WTC11 (cell line): Measurements from ENCODE around the gene FBXL14. TPM values are rescaled to one million over a fixed set of nuclear protein-coding genes. Genes with fewer than 3 reads are reported as not detected.

Source experiments
- ATAC-seq: fragments of 200-7000 bp; cut with Tn5 transposase; 2 replicates; pipeline ENCODE4 v1.10.0; 2021; ENCODE audit warnings: mild to moderate bottlenecking, moderate library complexity
- CTCF ChIA-PET: fragments of 300-600 bp; sonication (Branson Sonifier 250); formaldehyde crosslinking; loops from one replicate; lab custom pipeline; 2021; ENCODE audit warnings: antibody characterized with exemption; lab: Charles Lee
- POLR2A ChIA-PET: fragments of 350-600 bp; sonication (Branson Sonifier 250); formaldehyde crosslinking; loops from one replicate; lab custom pipeline; 2021; ENCODE audit warnings: antibody characterized with exemption; lab: Charles Lee
- DNase-seq: peaks from one replicate; pipeline ENCODE4 v3.0.0; 2021; ENCODE audit warnings: low spot score
- H3K27ac Mint-ChIP-seq: 2 replicates; pipeline ENCODE4 v1.8.0; 2021; ENCODE audit warnings: mixed read lengths
- H3K27me3 Mint-ChIP-seq: 2 replicates; pipeline ENCODE4 v1.8.0; 2021; ENCODE audit warnings: low read depth, mild to moderate bottlenecking, moderate library complexity, mixed read lengths
- H3K36me3 Mint-ChIP-seq: 2 replicates; pipeline ENCODE4 v1.8.0; 2021; ENCODE audit warnings: mixed read lengths
- H3K4me1 Mint-ChIP-seq: 2 replicates; pipeline ENCODE4 v1.8.0; 2022; ENCODE audit warnings: mixed read lengths
- H3K4me3 Mint-ChIP-seq: 2 replicates; pipeline ENCODE4 v1.8.0; 2021; ENCODE audit warnings: mild to moderate bottlenecking, moderate library complexity, mixed read lengths
- H3K9me3 Mint-ChIP-seq: 2 replicates; pipeline ENCODE4 v1.8.0; 2021; ENCODE audit warnings: mixed read lengths
- FOXJ3 ChIP-seq: sonication (generic); formaldehyde crosslinking; IDR thresholded peaks from 2 replicates; pipeline ENCODE4 v1.9.0; 2021; ENCODE audit warnings: missing genetic modification reagents, mild to moderate bottlenecking, borderline replicate concordance
- HMGA2 ChIP-seq: fragments of 250-450 bp; sonication (Bioruptor Pico); IDR thresholded peaks from 2 replicates; pipeline ENCODE4 v1.4.0; 2021; ENCODE audit warnings: mild to moderate bottlenecking, moderate library complexity
- NFYB ChIP-seq: sonication (generic); formaldehyde crosslinking; conservative IDR thresholded peaks from 2 replicates; pipeline ENCODE4 v1.8.0; 2022; ENCODE audit warnings: low read depth, missing genetic modification reagents
- TP53 ChIP-seq: sonication (generic); formaldehyde crosslinking; IDR thresholded peaks from 2 replicates; pipeline ENCODE4 v1.8.1; 2023; ENCODE audit warnings: mild to moderate bottlenecking, missing genetic modification reagents
- ZNF263 ChIP-seq: sonication (generic); formaldehyde crosslinking; IDR thresholded peaks from 2 replicates; pipeline ENCODE4 v1.8.1; 2022; ENCODE audit warnings: low read depth, mild to moderate bottlenecking, moderate library complexity, missing genetic modification reagents
- total RNA-seq: library from RNA; stranded (reverse); gene quantifications from 3 replicates; pipeline ENCODE4 v1.2.3, GENCODE V29; 2021
- TF ChIP-seq, protein P1 (sequence below): sonication (generic); formaldehyde crosslinking; IDR thresholded peaks from 2 replicates; pipeline ENCODE4 v1.8.0; 2022; ENCODE audit warnings: mild to moderate bottlenecking, missing genetic modification reagents
- TF ChIP-seq, protein P2 (sequence below): sonication (generic); formaldehyde crosslinking; IDR thresholded peaks from 2 replicates; pipeline ENCODE4 v1.8.1; 2023; ENCODE audit warnings: mild to moderate bottlenecking, moderate library complexity, missing genetic modification reagents
- TF ChIP-seq, protein P3 (sequence below): fragments of 200-600 bp; IDR thresholded peaks from 2 replicates; pipeline ENCODE4 v1.8.0; 2022; ENCODE audit warnings: antibody characterized with exemption

The FBXL14 gene
- total RNA-seq, 1 experiment from 2014 or later = 12.0 TPM

DNA sequence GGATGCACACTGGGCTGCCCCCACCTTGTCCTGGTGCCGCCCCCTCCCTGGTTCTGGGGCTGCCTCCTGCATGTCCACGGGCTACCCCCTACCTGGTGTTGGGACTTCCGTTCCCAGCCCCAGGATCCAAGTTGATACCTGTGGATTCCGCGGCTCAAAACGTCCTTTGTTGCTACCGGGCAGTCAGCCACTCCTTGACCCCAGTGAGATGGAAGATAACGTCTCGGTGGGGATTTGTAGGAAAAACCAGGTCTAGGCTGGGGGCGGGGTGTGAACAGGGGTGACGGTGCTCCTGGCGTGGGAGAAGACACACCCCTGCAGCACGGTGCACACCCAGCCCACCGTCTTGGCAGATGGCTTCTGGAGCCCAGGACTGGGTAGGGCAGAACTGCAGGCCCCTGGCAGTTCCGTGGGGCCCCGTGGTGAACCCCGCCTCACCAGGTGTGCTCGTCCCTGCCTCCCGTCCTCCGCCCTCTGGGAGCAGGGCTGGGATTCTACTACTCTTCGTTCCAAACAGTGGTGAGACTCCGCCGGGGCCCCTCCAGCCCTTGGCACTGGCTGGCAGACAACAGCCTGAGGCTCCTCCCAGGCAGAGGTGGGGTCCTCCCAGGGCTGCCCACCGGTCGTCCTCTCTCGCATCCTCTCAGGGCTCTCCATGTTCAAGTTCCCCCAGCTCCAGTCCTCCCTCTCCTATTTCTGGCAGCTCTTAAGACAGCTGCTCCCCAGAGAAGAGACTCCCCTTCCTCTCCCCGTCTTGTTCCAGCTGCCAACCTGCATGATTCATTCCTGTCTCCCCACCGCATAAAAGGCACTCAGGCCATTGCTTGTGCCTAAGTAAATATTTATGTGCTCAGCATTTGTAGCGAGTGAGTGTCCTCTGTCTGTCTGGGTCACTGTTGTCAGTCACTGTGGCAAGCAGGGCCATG, 75.5 kb downstream of the FBXL14 start:
- H3K9me3 Mint-ChIP-seq = peaks cover 12% of the 10 kb centered on the region
- H3K4me3 Mint-ChIP-seq = no peak overlapping the region
- TF ChIP-seq, protein P1, sequence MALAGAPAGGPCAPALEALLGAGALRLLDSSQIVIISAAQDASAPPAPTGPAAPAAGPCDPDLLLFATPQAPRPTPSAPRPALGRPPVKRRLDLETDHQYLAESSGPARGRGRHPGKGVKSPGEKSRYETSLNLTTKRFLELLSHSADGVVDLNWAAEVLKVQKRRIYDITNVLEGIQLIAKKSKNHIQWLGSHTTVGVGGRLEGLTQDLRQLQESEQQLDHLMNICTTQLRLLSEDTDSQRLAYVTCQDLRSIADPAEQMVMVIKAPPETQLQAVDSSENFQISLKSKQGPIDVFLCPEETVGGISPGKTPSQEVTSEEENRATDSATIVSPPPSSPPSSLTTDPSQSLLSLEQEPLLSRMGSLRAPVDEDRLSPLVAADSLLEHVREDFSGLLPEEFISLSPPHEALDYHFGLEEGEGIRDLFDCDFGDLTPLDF (CRISPR knock-in tag) = no peak
- TF ChIP-seq ZNF263 (0 out of 2 replicates have a peak, but pooled peaks have one; percentile 41), HMGA2 (CRISPR knock-in tag) (no peak)
- DNase-seq (no peak), ATAC-seq (no peak)
- H3K27ac Mint-ChIP-seq = no peak overlapping the region
- H3K27me3 Mint-ChIP-seq = no peaks in the 10 kb centered on the region; the same call in 1 of the 2 replicates
- peaks cover 23% of the 10 kb centered on the region for H3K4me1 Mint-ChIP-seq
- CTCF ChIA-PET = interaction anchor here (1.0 to 3.7 kb wide), 5 partner anchors 13 to 87 kb away, joined by 3 to 44 read pairs (median 10); no protein-coding TSS in a partner anchor
- POLR2A ChIA-PET = no interaction called here
- H3K36me3 Mint-ChIP-seq = no peaks in the 10 kb centered on the region

DNA sequence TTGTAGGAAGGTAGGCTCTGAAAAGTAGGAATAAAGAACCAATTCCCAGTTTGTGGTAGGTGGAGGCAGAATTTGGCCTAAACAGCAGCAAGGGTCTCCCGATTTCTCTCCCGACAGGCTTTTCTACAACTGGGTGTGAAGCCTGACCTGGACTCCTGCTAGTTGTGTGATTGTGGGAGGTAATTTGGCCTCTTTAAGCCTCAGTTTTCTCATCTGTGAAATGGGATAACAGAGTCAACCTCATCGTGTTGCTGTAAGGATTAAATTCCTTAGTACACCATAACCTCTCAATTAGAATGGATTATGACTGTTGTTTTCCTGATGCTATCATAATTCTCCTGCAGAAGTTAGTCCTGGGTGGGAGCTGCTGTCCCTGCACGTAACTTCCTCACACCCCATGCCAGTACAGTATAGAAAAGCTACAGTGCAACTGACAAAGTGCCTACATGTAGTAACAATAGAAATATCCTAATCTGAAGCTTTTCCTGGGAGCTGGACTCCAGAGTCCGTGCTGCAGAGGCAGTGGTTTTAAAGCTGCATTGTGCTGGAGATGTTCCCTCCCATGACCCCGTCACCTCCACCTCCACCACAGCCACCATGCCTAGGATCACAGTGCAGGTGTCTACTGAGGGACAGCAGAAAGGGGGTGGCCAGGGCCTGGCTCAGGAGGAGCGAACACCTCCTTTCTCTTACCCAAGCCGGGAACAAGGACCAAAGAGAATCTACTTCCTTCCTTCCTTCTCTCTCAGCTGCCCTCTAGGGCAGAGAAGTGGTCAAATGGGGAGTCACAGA, 76.5 kb downstream of the FBXL14 start:
- Mint-ChIP-seq H3K4me1 (peaks cover 14% of the 10 kb centered on the region), H3K27me3 (no peaks in the 10 kb centered on the region; the same call in 1 of the 2 replicates), H3K9me3 (peaks cover 12% of the 10 kb centered on the region), H3K36me3 (no peaks in the 10 kb centered on the region), H3K27ac (no peak overlapping the region), H3K4me3 (no peak overlapping the region)
- no peak for DNase-seq
- POLR2A ChIA-PET = no interaction called here
- TF ChIP-seq, protein P2, sequence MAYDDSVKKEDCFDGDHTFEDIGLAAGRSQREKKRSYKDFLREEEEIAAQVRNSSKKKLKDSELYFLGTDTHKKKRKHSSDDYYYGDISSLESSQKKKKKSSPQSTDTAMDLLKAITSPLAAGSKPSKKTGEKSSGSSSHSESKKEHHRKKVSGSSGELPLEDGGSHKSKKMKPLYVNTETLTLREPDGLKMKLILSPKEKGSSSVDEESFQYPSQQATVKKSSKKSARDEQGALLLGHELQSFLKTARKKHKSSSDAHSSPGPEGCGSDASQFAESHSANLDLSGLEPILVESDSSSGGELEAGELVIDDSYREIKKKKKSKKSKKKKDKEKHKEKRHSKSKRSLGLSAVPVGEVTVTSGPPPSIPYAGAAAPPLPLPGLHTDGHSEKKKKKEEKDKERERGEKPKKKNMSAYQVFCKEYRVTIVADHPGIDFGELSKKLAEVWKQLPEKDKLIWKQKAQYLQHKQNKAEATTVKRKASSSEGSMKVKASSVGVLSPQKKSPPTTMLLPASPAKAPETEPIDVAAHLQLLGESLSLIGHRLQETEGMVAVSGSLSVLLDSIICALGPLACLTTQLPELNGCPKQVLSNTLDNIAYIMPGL (CRISPR knock-in tag) = no peak
- TF ChIP-seq TP53 (CRISPR knock-in tag) = no peak
- no peak for TF ChIP-seq FOXJ3 (CRISPR knock-in tag)
- ATAC-seq = no peak
- CTCF ChIA-PET = interaction anchor here (0.6 to 3.7 kb wide), 35 partner anchors 10 to 474 kb away, joined by 3 to 44 read pairs (median 5); partner anchors contain the start of genes FBXL14 and WNT5B

DNA sequence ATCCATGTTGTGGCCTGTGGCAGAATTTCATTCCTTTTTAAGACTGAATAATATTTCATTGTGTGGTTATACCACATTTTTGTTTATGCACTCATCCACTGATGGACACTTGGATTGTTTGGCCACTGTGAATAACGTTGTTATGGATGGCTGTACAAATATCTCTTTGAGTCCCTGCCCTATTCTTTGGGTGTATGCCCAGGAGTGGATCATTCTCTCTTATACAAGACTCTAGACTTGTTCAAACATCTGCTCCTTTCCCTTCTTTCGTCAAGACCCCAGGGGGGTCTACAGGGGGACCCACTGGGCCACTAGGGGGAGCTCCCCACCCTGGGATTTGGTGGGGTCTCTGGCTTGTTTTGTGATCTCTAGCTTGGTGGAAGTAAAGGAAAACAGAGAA, 77.4 kb downstream of the FBXL14 start:
- no peak overlapping the region for H3K4me3 Mint-ChIP-seq
- H3K27ac Mint-ChIP-seq = no peak overlapping the region
- H3K9me3 Mint-ChIP-seq = peaks cover 12% of the 10 kb centered on the region
- POLR2A ChIA-PET = no interaction called here
- CTCF ChIA-PET = interaction anchor here (0.6 to 3.7 kb wide), 35 partner anchors 11 to 473 kb away, joined by 3 to 44 read pairs (median 5); partner anchors contain the start of genes FBXL14 and WNT5B
- TF ChIP-seq, protein P3, sequence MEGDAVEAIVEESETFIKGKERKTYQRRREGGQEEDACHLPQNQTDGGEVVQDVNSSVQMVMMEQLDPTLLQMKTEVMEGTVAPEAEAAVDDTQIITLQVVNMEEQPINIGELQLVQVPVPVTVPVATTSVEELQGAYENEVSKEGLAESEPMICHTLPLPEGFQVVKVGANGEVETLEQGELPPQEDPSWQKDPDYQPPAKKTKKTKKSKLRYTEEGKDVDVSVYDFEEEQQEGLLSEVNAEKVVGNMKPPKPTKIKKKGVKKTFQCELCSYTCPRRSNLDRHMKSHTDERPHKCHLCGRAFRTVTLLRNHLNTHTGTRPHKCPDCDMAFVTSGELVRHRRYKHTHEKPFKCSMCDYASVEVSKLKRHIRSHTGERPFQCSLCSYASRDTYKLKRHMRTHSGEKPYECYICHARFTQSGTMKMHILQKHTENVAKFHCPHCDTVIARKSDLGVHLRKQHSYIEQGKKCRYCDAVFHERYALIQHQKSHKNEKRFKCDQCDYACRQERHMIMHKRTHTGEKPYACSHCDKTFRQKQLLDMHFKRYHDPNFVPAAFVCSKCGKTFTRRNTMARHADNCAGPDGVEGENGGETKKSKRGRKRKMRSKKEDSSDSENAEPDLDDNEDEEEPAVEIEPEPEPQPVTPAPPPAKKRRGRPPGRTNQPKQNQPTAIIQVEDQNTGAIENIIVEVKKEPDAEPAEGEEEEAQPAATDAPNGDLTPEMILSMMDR = peak; percentile 88
- no peak for TF ChIP-seq NFYB (CRISPR knock-in tag)
- ATAC-seq (peak; percentile 88), DNase-seq (peak; percentile 85)
- H3K36me3 Mint-ChIP-seq = no peaks in the 10 kb centered on the region
- H3K27me3 Mint-ChIP-seq = no peaks in the 10 kb centered on the region; the same call in 1 of the 2 replicates
- H3K4me1 Mint-ChIP-seq = peaks cover 12% of the 10 kb centered on the region

Other genes with a start within 250 kb of the FBXL14 start
- 4.3 to 4.6 TPM (median 4.5 TPM) in 3 replicates for gene WNT5B, start 34.6 kb upstream of the FBXL14 start, total RNA-seq
- 36.0 to 39.2 TPM (median 38.4 TPM) in 3 replicates for gene ADIPOR2, start 96.5 kb upstream of the FBXL14 start, total RNA-seq
- 0.30 to 0.66 TPM (median 0.34 TPM) in 3 replicates for gene LRTM2, start 226.0 kb upstream of the FBXL14 start, total RNA-seq